OCI-LY3 (cell line): ENCODE measurements around the gene DPM1.

Experiments used
- EZH2phosphoT487 ChIP-seq: fragments of 200-600 bp; shearing (Covaris generic); IDR thresholded peaks from 2 replicates; pipeline ENCODE4 v1.6.1; 2018; ENCODE audit warnings: antibody characterized with exemption, mixed run types, low read depth
- TF ChIP-seq, protein P1 (sequence below): fragments of 200-600, 300-600 bp; sonication (generic); IDR thresholded peaks from 2 replicates; pipeline ENCODE4 v1.5.1; 2014; ENCODE audit warnings: antibody characterized with exemption, low read length, low read depth

DNA sequence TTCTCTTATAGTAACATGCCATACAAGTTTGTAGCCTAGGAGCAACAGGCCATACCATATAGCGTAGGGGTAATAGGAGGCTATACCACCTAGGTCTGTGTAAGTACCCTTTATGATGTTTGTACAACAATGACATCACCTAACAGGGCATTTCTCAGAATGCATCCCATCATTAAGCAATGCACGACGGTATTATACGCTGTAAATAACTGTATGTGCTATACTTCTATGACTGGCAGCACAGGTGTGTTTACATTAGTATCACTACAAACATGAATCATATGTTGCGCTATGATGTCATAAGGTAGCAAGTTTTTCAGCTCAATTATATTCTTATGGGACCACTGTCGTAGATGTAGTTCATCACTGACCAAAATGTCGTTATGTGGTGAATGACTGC lies 58.1 kb downstream of the DPM1 start:
- TF ChIP-seq, protein P1, sequence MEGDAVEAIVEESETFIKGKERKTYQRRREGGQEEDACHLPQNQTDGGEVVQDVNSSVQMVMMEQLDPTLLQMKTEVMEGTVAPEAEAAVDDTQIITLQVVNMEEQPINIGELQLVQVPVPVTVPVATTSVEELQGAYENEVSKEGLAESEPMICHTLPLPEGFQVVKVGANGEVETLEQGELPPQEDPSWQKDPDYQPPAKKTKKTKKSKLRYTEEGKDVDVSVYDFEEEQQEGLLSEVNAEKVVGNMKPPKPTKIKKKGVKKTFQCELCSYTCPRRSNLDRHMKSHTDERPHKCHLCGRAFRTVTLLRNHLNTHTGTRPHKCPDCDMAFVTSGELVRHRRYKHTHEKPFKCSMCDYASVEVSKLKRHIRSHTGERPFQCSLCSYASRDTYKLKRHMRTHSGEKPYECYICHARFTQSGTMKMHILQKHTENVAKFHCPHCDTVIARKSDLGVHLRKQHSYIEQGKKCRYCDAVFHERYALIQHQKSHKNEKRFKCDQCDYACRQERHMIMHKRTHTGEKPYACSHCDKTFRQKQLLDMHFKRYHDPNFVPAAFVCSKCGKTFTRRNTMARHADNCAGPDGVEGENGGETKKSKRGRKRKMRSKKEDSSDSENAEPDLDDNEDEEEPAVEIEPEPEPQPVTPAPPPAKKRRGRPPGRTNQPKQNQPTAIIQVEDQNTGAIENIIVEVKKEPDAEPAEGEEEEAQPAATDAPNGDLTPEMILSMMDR, result no peak
- no peak for TF ChIP-seq EZH2phosphoT487
